Measurements from ENCODE around the gene PSTPIP1. TPM values are rescaled to one million over a fixed set of nuclear protein-coding genes. Genes with fewer than 3 reads are reported as not detected.

Gene PSTPIP1
- total and polyA plus RNA-seq, 10 of the 15 experiments (the other 5 are each of a cell fraction or from before 2014, with no cell fraction given) = 0.50 to 29.3 (median 14.5) TPM

DNA sequence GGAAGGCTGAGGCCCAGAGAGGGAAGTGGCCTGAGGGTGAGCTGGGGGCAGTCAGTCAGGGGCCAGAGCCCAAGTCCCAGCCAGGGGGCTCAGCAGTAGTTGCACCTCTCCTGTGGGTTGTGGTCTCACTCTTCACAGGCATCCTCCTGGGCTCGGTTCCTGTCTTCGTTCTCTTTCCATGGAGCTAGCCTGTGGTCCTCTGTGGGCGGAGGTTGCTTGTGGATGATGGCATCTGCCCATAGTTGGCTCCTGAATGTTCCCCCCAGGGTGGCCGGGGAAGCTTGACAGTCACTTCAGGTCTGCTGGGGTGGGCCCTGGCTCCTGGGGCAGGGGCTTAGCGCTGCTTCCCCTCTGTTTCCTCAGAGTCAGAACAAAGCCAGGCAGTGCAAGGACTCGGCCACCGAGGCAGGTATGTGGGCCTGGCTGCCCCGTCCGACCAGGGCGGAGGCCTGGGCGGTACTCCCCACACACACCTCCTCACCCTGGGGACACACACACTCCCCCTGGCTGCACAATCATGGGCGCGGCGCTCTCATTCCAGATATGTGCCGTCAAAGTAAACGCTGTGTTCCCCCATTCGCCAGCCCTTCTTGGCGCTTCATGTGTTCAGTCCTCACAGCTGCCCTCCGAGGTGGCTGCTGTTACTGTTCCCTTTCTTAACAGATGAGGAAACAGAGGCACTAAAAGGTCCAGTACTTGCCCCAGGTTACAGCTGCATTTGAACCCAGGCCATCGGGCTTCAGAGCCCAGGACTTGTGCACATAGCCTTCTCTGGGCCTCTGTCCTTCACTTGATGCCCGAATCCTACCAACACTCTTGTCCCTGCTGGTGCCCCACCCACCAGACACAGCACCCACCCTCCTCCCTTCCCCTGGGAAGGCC is 34.5 kb downstream of the PSTPIP1 start:
- SMC1A ChIA-PET (ENCODE audit: uncharacterized antibody, unreplicated experiment) = interaction anchor here (0.7 to 22.2 kb wide), 4 partner anchors 10 to 88 kb away, joined by 3 to 375 read pairs (median 12); no protein-coding TSS in a partner anchor
- DNase-seq (ENCODE audit: low read depth, low spot score) (no peak), FAIRE-seq (no peak), ATAC-seq (no peak)
- Histone ChIP-seq H3K27ac (ENCODE audit: control insufficient read depth, insufficient read depth) (no peak overlapping the region), H3K4me1 (ENCODE audit: control insufficient read depth, insufficient read depth, low read length) (no peaks in the 10 kb centered on the region), H4K20me1 (ENCODE audit: control insufficient read depth, insufficient read depth) (no peaks in the 10 kb centered on the region), H3K4me2 (ENCODE audit: control insufficient read depth, insufficient read depth) (no peak overlapping the region), H3K79me2 (ENCODE audit: control insufficient read depth, insufficient read depth, low read length) (no peaks in the 10 kb centered on the region), H3K9ac (ENCODE audit: control insufficient read depth, insufficient read depth, low read length) (no peak overlapping the region), H2AFZ (ENCODE audit: control insufficient read depth, low read depth, low read length) (no peak overlapping the region), H3K36me3 (ENCODE audit: control insufficient read depth in 2 of 2, insufficient read depth in 2 of 2, low read length in 1 of 2) (no peaks in the 10 kb centered on the region), H3K9me3 (replicated peaks; ENCODE audit: control insufficient read depth, insufficient read depth, low read length) (no peaks in the 10 kb centered on the region), H3K4me3 (no peak overlapping the region), H3K27me3 (replicated peaks in 1 of 2; ENCODE audit: control insufficient read depth in 2 of 2, insufficient read depth in 2 of 2, low read length in 1 of 2) (no peaks in the 10 kb centered on the region)
- WGBS (ENCODE audit: insufficient coverage, insufficient replicate concordance, low lambda C conversion rate, missing lambda C conversion rate) = 81% methylated on average over 21 of the region's 21 CpGs
- in situ Hi-C loops (cut with MboI) (no loop called here), intact Hi-C loops (cut with micrococcal nuclease; ENCODE audit: unreplicated experiment) (loop anchor here (5.0 kb wide), 1 partner anchor 53 kb away; no protein-coding TSS in a partner anchor)
- TF ChIP-seq, protein P1, sequence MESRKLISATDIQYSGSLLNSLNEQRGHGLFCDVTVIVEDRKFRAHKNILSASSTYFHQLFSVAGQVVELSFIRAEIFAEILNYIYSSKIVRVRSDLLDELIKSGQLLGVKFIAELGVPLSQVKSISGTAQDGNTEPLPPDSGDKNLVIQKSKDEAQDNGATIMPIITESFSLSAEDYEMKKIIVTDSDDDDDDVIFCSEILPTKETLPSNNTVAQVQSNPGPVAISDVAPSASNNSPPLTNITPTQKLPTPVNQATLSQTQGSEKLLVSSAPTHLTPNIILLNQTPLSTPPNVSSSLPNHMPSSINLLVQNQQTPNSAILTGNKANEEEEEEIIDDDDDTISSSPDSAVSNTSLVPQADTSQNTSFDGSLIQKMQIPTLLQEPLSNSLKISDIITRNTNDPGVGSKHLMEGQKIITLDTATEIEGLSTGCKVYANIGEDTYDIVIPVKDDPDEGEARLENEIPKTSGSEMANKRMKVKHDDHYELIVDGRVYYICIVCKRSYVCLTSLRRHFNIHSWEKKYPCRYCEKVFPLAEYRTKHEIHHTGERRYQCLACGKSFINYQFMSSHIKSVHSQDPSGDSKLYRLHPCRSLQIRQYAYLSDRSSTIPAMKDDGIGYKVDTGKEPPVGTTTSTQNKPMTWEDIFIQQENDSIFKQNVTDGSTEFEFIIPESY (IDR thresholded peaks at IDR 0.05) = no peak
- TF ChIP-seq CREB1 (IDR thresholded peaks at IDR 0.05; ENCODE audit: low read depth) (no peak), HDAC2 (IDR thresholded peaks at IDR 0.05) (no peak), KDM1A (IDR thresholded peaks at IDR 0.05; ENCODE audit: borderline replicate concordance) (no peak), EED (IDR thresholded peaks at IDR 0.05; ENCODE audit: low read depth) (no peak), SUPT20H (IDR thresholded peaks at IDR 0.05; ENCODE audit: borderline replicate concordance, control insufficient read depth, low read depth, low read length) (no peak)
- CTCF ChIA-PET = interaction anchor here (0.6 to 17.4 kb wide), 9 partner anchors 34 to 514 kb away, joined by 3 to 483 read pairs (median 15); no protein-coding TSS in a partner anchor
- no TSS peak for BruUV-seq (replicated peaks)
- RAD21 ChIA-PET (ENCODE audit: unreplicated experiment) = interaction anchor here (1.0 to 9.5 kb wide), 5 partner anchors 13 to 90 kb away, joined by 4 to 189 read pairs (median 6); no protein-coding TSS in a partner anchor
- POLR2A ChIA-PET = no interaction called here
